CD4-positive, CD25-positive, alpha-beta regulatory T cell (primary cell): ENCODE results near the gene RCL1. TPM values are rescaled to one million over a fixed set of nuclear protein-coding genes. Genes with fewer than 3 reads are reported as not detected.
"Not testable (repeated sequence)": the region's sequence is repeated elsewhere in the genome, so short reads cannot be mapped to it uniquely, and the experiment has no call there.

ENCODE experiments used
- ATAC-seq, 2 donors: fragments of 150-1000 bp; cut with Tn5 transposase; one replicate each; pipeline ENCODE4 v1.10.0; 2021; ENCODE audit warnings: low read depth in 2 of 2, moderate number of reproducible peaks in 2 of 2, moderate library complexity in 1 of 2
- DNase-seq, 3 donors: peaks; one replicate each; pipeline versions ENCODE4 v3.0.0 to v3.0.0-alpha.2; 2012 to 2022; ENCODE audit warnings: mixed read lengths in 1 of 3
- H3K27ac ChIP-seq: one replicate; pipeline ENCODE4 v1.7.0; 2013; ENCODE audit warnings: mild to moderate bottlenecking, low read length; ENCODE audit not compliant: insufficient read depth, poor library complexity, severe bottlenecking
- H3K27me3 ChIP-seq: one replicate; pipeline ENCODE4 v1.7.0; 2013; ENCODE audit warnings: low read length; ENCODE audit not compliant: control insufficient read depth, insufficient read depth
- H3K36me3 ChIP-seq: one replicate; pipeline ENCODE4 v1.7.0; 2013; ENCODE audit warnings: mild to moderate bottlenecking, low read length, moderate library complexity; ENCODE audit not compliant: control insufficient read depth, insufficient read depth
- H3K4me1 ChIP-seq: 2 replicates; pipeline ENCODE4 v1.7.0; 2013; ENCODE audit warnings: mild to moderate bottlenecking, low read length; ENCODE audit not compliant: insufficient read depth, control insufficient read depth, poor library complexity, severe bottlenecking
- H3K4me3 ChIP-seq: one replicate; pipeline ENCODE4 v1.7.0; 2013; ENCODE audit warnings: low read depth, mild to moderate bottlenecking, low read length, moderate library complexity
- H3K9me3 ChIP-seq, 2 experiments: 1 replicate in 1 of 2; 2 replicates in 1 of 2; pipeline ENCODE4 v1.7.0; 2013; ENCODE audit warnings: low read length in 2 of 2, mild to moderate bottlenecking in 1 of 2, moderate library complexity in 1 of 2; ENCODE audit not compliant: control insufficient read depth in 2 of 2
- H3K27ac Mint-ChIP-seq, 3 donors: one replicate each; pipeline ENCODE4 v1.8.0; 2020 to 2022; ENCODE audit warnings: mild to moderate bottlenecking in 3 of 3, mixed read lengths in 3 of 3, moderate library complexity in 2 of 3
- H3K27me3 Mint-ChIP-seq: one replicate; pipeline ENCODE4 v1.8.0; 2022; ENCODE audit warnings: mild to moderate bottlenecking, mixed read lengths
- H3K36me3 Mint-ChIP-seq: one replicate; pipeline ENCODE4 v1.8.0; 2020; ENCODE audit warnings: mixed read lengths
- H3K4me1 Mint-ChIP-seq, 4 donors: one replicate each; pipeline ENCODE4 v1.8.0; 2020 to 2022; ENCODE audit warnings: mixed read lengths in 4 of 4, mild to moderate bottlenecking in 1 of 4
- H3K4me3 Mint-ChIP-seq, 4 donors: one replicate each; pipeline ENCODE4 v1.8.0; 2020 to 2022; ENCODE audit warnings: mild to moderate bottlenecking in 4 of 4, mixed read lengths in 4 of 4, moderate library complexity in 3 of 4
- H3K9me3 Mint-ChIP-seq, 7 donors: one replicate each; pipeline ENCODE4 v1.8.0; 2020 to 2022; ENCODE audit warnings: mixed read lengths in 7 of 7, mild to moderate bottlenecking in 3 of 7, moderate library complexity in 2 of 7
- polyA plus RNA-seq, 4 donors: library from polyadenylated mRNA; unstranded; fragments of 300-500 nt; fragmentation: Illumina TruSeq; gene quantifications; one replicate each; pipeline ENCODE4 v1.2.3, GENCODE V29; 2021
- total RNA-seq: library from RNA; stranded (reverse); gene quantifications from one replicate; pipeline ENCODE4 v1.2.3, GENCODE V29; 2022

The RCL1 gene
- total and polyA plus RNA-seq, 5 donors from 2014 or later, result 13.3 to 27.9 (median 15.4) TPM

GRCh38 chr9:4771788-4772187 lies 21.0 kb upstream of the RCL1 start:
- no peaks in the 10 kb centered on the region for H3K9me3 ChIP-seq
- peaks cover 10% of the 10 kb centered on the region for H3K27me3 Mint-ChIP-seq
- no peak overlapping the region for H3K27ac Mint-ChIP-seq
- no peaks in the 10 kb centered on the region for H3K36me3 ChIP-seq
- H3K4me3 Mint-ChIP-seq, result no peak overlapping the region
- no peak overlapping the region for H3K4me3 ChIP-seq
- H3K27me3 ChIP-seq, result no peaks in the 10 kb centered on the region
- H3K36me3 Mint-ChIP-seq, result no peaks in the 10 kb centered on the region
- H3K4me1 Mint-ChIP-seq, result peaks cover 0 to 7% (median 0%) of the 10 kb centered on the region in 4 donors
- H3K27ac ChIP-seq, result no peak overlapping the region
- DNase-seq (no peak), ATAC-seq (no peak)
- H3K9me3 Mint-ChIP-seq, result peaks cover 0 to 4% (median 0%) of the 10 kb centered on the region in 7 donors
- H3K4me1 ChIP-seq, result no peaks in the 10 kb centered on the region

DNA sequence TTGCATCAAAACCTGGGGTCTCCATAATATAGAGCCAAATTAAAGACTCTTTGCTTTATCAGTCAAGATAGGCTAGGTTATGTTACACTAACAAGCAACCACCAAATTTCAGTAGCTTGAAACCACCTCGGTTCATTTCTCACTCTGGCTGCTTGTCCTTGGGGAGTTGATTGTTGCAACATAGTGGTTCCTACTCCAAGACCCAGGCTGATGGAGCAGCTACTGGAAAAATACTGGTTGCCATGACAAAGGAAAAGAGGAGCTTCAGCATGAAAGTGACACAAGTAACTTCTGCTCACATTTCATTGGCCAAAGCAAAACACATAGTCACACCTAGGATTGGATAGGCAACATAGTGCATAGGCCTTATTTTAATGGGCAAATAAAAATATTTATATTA lies 18.5 kb upstream of the RCL1 start:
- Mint-ChIP-seq H3K4me1 (peaks cover 0 to 7% (median 0%) of the 10 kb centered on the region in 4 donors), H3K4me3 (no peak overlapping the region), H3K9me3 (peaks cover 0 to 4% (median 0%) of the 10 kb centered on the region in 7 donors), H3K27ac (no peak overlapping the region), H3K36me3 (no peaks in the 10 kb centered on the region), H3K27me3 (peaks cover 18% of the 10 kb centered on the region)
- Histone ChIP-seq H3K27me3 (no peaks in the 10 kb centered on the region), H3K36me3 (no peaks in the 10 kb centered on the region), H3K9me3 (no peaks in the 10 kb centered on the region), H3K4me3 (no peak overlapping the region), H3K27ac (no peak overlapping the region), H3K4me1 (no peaks in the 10 kb centered on the region)
- no peak for ATAC-seq
- DNase-seq, result no peak

GRCh38 chr9:4774958-4775357 lies 17.8 kb upstream of the RCL1 start:
- not testable (repeated sequence) for H3K27ac Mint-ChIP-seq, H3K4me3 Mint-ChIP-seq, H3K27ac ChIP-seq, DNase-seq, H3K4me1 ChIP-seq, H3K9me3 ChIP-seq, H3K4me3 ChIP-seq, ATAC-seq, H3K9me3 Mint-ChIP-seq, H3K4me1 Mint-ChIP-seq, H3K36me3 Mint-ChIP-seq, H3K36me3 ChIP-seq, H3K27me3 ChIP-seq
- H3K27me3 Mint-ChIP-seq, result peaks cover 23% of the 10 kb centered on the region

- no peak for DNase-seq
- H3K4me1 Mint-ChIP-seq, result no peaks in the 10 kb centered on the region
- no peaks in the 10 kb centered on the region for H3K9me3 ChIP-seq
- H3K4me3 Mint-ChIP-seq, result no peak overlapping the region
- H3K4me1 ChIP-seq, result no peaks in the 10 kb centered on the region
- H3K27ac ChIP-seq, result no peak overlapping the region
- H3K27me3 Mint-ChIP-seq, result peaks cover 28% of the 10 kb centered on the region
- peaks cover 6% of the 10 kb centered on the region for H3K27me3 ChIP-seq
- no peaks in the 10 kb centered on the region for H3K36me3 ChIP-seq
- H3K27ac Mint-ChIP-seq, result no peak overlapping the region
- no peak for ATAC-seq
- H3K9me3 Mint-ChIP-seq, result no peaks in the 10 kb centered on the region
- H3K4me3 ChIP-seq, result no peak overlapping the region
- no peaks in the 10 kb centered on the region for H3K36me3 Mint-ChIP-seq
Measured at GRCh38 chr9:4780651-4781050, 12.1 kb upstream of the RCL1 start.

DNA sequence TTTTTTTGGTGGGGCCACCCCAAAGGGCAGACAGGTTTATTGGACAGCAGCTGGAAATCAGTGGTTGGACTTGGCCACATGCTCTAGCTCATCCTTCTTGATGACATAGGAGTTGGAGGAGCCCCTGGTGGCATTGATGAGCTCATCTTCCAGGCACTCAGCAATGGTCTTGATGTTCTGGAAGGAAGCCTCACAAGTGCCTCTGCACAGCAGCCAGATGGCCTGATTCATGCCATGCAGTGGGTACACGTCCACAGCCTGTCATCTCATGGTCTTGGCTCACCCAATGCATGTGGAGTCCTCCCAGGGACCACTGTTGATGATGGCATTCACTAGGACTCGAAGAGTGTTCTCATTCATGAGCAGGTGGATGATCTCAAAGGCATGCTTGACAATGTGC lies 11.3 kb upstream of the RCL1 start:
- peaks cover 31% of the 10 kb centered on the region for H3K27me3 Mint-ChIP-seq
- no peaks in the 10 kb centered on the region for H3K4me1 ChIP-seq
- no peaks in the 10 kb centered on the region for H3K36me3 ChIP-seq
- DNase-seq (no peak), ATAC-seq (no peak)
- H3K27ac Mint-ChIP-seq, result no peak overlapping the region
- no peak overlapping the region for H3K4me3 Mint-ChIP-seq
- H3K27me3 ChIP-seq, result peaks cover 6% of the 10 kb centered on the region
- H3K27ac ChIP-seq, result no peak overlapping the region
- H3K4me1 Mint-ChIP-seq, result no peaks in the 10 kb centered on the region
- H3K36me3 Mint-ChIP-seq, result no peaks in the 10 kb centered on the region
- H3K9me3 Mint-ChIP-seq, result no peaks in the 10 kb centered on the region
- H3K9me3 ChIP-seq, result no peaks in the 10 kb centered on the region
- no peak overlapping the region for H3K4me3 ChIP-seq

DNA sequence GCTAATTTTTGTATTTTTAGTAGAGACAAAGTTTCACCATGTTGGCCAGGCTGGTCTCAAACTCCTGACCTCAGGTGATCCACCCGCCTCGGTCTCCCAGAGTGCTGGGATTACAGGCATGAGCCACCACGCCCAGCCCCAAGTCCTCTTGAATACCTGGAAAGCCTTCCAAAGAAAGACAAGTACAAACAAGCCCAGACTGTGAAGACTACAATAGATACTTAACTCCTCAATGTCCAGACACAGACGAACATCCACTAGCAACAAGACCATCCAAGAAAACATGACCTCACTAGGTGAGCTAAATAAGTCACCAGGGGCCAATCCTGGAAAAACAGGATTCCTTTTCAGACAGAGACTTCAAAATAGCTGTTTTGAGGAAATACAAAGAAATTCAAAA lies 9.6 kb upstream of the RCL1 start:
- not testable (repeated sequence) for H3K4me3 ChIP-seq, H3K36me3 Mint-ChIP-seq, ATAC-seq, H3K9me3 ChIP-seq, DNase-seq, H3K36me3 ChIP-seq, H3K27me3 ChIP-seq, H3K9me3 Mint-ChIP-seq, H3K27ac Mint-ChIP-seq, H3K27ac ChIP-seq, H3K4me3 Mint-ChIP-seq, H3K4me1 Mint-ChIP-seq, H3K4me1 ChIP-seq
- peaks cover 36% of the 10 kb centered on the region for H3K27me3 Mint-ChIP-seq

GRCh38 chr9:4784403-4784802 lies 8.3 kb upstream of the RCL1 start:
- no peaks in the 10 kb centered on the region for H3K9me3 Mint-ChIP-seq
- peak overlapping the region in 1 of 3 donors; percentile 54 for H3K27ac Mint-ChIP-seq
- H3K4me3 Mint-ChIP-seq, result no peak overlapping the region
- H3K36me3 Mint-ChIP-seq, result no peaks in the 10 kb centered on the region
- Histone ChIP-seq H3K27ac (no peak overlapping the region), H3K36me3 (no peaks in the 10 kb centered on the region), H3K4me1 (no peaks in the 10 kb centered on the region), H3K27me3 (peaks cover 6% of the 10 kb centered on the region), H3K9me3 (no peaks in the 10 kb centered on the region), H3K4me3 (no peak overlapping the region)
- peaks cover 41% of the 10 kb centered on the region for H3K27me3 Mint-ChIP-seq
- DNase-seq (no peak), ATAC-seq (no peak)
- H3K4me1 Mint-ChIP-seq, result no peaks in the 10 kb centered on the region

GRCh38 chr9:4786599-4786998 lies 6.1 kb upstream of the RCL1 start:
- Mint-ChIP-seq H3K27me3 (peaks cover 36% of the 10 kb centered on the region), H3K4me1 (peaks cover 0 to 6% (median 0%) of the 10 kb centered on the region in 4 donors), H3K27ac (no peak overlapping the region), H3K9me3 (no peaks in the 10 kb centered on the region), H3K36me3 (no peaks in the 10 kb centered on the region), H3K4me3 (no peak overlapping the region)
- DNase-seq (no peak), ATAC-seq (no peak)
- Histone ChIP-seq H3K9me3 (no peaks in the 10 kb centered on the region), H3K27ac (no peak overlapping the region), H3K4me3 (no peak overlapping the region), H3K4me1 (no peaks in the 10 kb centered on the region), H3K27me3 (peaks cover under 1% of the 10 kb centered on the region), H3K36me3 (no peaks in the 10 kb centered on the region)
